HG03460 (cell line): ENCODE results near the gene TLN1.

Experiments
- ATAC-seq: cut with Tn5 transposase; IDR thresholded peaks from one replicate; pipeline ENCODE4 v1.9.1; 2021; ENCODE audit not compliant: unreplicated experiment

Gene TLN1

GRCh38 chr9:35665471-35665818 lies 66.5 kb downstream of the TLN1 start:
- no peak for ATAC-seq

- ATAC-seq, result peak; percentile 70
These were observed 67.2 kb downstream of the TLN1 start, which contains the start of gene ARHGEF39 for GRCh38 chr9:35664531-35665470. Gene ARHGEF39, minus strand, starts transcription at chr9:35665195. Its CDS starts 26 bp downstream, at chr9:35665169.

- ATAC-seq, result no peak
These were observed 69.6 kb downstream of the TLN1 start for GRCh38 chr9:35662437-35662836.

GRCh38 chr9:35661756-35662350 lies 70.1 kb downstream of the TLN1 start:
- ATAC-seq, result no peak

- ATAC-seq, result no peak
These were observed 71.0 kb downstream of the TLN1 start for GRCh38 chr9:35660966-35661415.

- no peak for ATAC-seq
These were observed 72.7 kb downstream of the TLN1 start for GRCh38 chr9:35659340-35659739.

GRCh38 chr9:35658968-35659220 lies 73.1 kb downstream of the TLN1 start:
- no peak for ATAC-seq

GRCh38 chr9:35658137-35658967 lies 73.6 kb downstream of the TLN1 start, which contains the start of gene CCDC107:
Gene CCDC107, plus strand, starts transcription at chr9:35658292. Its CDS starts 88 bp downstream, at chr9:35658380.
- peak; percentile 55 for ATAC-seq

- peak; percentile 86 for ATAC-seq
These were observed 74.4 kb downstream of the TLN1 start, which contains the start of gene RMRP for GRCh38 chr9:35657546-35658136. Gene RMRP, minus strand, starts transcription at chr9:35658019.

- ATAC-seq, result no peak
These were observed 75.0 kb downstream of the TLN1 start for GRCh38 chr9:35656831-35657545.

GRCh38 chr9:35656348-35656747 lies 75.6 kb downstream of the TLN1 start:
- ATAC-seq, result no peak

GRCh38 chr9:35653611-35654010 lies 78.4 kb downstream of the TLN1 start:
- no peak for ATAC-seq

- no peak for ATAC-seq
These were observed 79.2 kb downstream of the TLN1 start for GRCh38 chr9:35652829-35653209.

GRCh38 chr9:35651956-35652828 lies 79.8 kb downstream of the TLN1 start:
- ATAC-seq, result no peak

- ATAC-seq, result no peak
These were observed 81.4 kb downstream of the TLN1 start, which contains the start of gene SIT1 for GRCh38 chr9:35650341-35651158. Gene SIT1, minus strand, starts transcription at chr9:35650931. Its CDS starts 78 bp downstream, at chr9:35650853.

- no peak for ATAC-seq
These were observed 82.3 kb downstream of the TLN1 start for GRCh38 chr9:35649431-35650340.
